GM19099 (cell line): ENCODE results near the gene MAVS.

Source experiments
- POLR2A ChIP-seq: IDR thresholded peaks from 3 replicates; pipeline ENCODE4 v1.6.1; 2011; ENCODE audit warnings: low read depth; ENCODE audit not compliant: insufficient read length; ENCODE audit errors: extremely low read depth

The MAVS gene

DNA sequence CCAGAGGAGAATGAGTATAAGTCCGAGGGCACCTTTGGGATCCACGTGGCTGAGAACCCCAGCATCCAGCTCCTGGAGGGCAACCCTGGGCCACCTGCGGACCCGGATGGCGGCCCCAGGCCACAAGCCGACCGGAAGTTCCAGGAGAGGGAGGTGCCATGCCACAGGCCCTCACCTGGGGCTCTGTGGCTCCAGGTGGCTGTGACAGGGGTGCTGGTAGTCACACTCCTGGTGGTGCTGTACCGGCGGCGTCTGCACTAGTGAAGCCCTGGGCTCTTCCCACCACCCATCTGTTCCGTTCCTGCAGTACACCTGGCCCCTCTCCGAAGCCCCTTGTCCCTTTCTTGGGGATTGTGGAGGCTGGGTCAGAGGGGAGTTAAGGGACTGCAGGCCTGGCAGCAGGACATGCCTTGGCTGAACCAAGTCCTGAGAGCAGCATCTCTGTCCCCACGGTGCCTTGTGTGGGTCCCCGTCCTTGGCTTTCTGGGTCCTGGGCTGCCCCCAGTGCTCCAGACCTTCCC lies 19.3 kb downstream of the MAVS start:
- TF ChIP-seq POLR2A = no peak

DNA sequence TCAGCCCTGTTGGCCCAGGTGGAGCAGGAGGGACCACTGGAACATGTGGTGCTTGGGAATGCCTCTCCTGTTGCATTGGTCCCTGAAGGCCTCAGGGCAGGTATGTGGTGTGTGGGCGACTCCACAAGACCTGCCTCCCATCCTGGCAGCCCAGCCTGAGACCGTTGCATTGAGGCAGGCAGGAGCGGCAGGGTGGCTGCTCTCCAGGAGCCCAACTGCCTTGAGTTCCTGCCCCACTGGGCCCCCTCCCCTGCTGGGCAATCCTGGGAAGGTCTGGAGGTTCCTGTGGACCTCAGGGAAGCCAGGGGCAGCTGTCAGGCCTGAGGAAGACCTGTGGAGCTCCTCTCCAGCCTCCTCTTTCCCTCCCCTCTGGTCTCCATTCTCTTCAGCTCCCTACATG lies 19.8 kb downstream of the MAVS start:
- no peak for TF ChIP-seq POLR2A

DNA sequence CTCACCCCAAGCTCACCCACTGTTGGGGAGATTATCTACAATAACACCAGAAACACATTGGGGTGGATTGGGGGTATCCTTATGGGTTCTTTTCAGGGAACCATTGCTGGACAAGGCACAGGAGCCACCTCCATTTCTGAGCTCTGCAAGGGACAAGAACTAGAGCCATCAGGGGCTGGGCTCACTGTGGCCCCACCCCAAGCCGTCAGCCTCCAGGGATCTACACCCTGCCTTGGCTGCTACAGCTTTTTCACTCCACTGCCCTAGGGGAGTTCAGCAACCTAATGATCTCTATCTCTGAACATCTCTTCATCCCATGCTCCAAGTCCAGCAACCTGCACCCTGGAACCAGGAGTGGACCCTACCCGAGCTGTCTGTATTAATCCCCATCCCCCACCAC lies 21.2 kb downstream of the MAVS start:
- TF ChIP-seq POLR2A = no peak

DNA sequence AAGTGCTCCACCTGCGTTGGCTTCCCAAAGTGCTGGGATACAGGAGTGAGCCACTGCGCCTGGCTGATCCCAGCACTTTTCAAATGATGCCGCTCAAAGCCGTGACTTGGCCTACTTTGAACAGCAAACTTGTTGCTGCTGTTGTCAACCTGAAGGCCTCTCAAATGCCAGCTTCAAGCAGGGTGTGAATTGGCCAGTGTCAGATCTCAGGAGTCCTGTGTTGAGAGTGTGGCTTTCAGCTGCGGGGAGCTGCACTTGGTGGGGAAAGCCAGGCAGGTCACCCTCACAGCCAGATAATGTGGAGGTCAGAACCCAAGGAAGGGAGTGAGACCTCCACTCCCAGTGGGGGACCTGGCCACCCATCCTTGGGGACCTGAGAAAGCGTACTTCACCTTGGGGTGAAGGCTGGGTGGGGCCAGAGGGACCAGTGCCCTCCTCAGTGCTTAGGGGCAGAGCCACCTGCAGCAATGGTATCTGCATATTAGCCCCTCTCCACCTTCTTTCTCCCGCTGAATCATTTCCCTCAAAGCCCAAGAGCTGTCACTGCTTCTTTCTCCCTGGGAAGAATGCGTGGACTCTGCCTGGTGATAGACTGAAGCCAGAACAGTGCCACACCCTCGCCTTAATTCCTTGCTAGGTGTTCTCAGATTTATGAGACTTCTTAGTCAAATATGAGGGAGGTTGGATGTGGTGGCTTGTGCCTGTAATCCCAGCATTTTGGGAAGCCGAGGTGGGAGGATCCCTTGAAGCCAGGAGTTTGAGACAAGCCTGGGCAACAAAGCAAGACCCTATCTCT lies 23.4 kb downstream of the MAVS start:
- TF ChIP-seq POLR2A = no peak

DNA sequence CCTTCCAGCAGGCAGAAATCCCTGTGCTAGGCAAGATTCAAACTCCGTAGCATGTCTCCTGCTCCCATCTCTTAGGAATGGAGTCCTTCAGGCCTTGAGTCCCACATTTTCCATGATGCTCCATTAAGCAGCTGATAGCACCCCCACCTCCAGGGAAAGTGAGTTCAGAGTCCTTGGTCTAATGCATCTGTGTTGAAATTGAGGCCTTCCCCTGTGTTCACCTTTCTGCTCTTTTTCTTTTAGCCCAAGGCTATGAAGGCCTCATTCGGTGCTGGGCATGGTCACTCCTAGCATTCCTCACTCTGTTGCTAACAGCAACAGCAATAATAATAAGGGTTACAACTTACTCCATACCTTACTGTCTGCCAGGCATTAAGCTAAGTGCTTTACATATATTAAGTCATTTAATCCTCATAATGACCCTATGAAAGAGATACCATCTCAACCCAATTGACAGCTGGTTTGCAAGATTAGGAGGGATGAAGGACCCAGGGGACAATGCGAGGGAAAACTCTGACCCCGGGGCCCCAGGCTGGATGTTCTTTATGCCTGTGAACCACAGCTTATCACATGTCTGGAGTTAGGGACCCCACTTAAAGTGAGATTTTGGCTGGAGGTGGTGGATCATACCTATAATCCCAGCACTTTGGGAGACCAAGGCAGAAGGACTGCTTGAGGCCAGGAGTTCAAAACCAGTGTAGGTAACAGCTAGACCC lies 25.1 kb downstream of the MAVS start:
- TF ChIP-seq POLR2A = no peak

DNA sequence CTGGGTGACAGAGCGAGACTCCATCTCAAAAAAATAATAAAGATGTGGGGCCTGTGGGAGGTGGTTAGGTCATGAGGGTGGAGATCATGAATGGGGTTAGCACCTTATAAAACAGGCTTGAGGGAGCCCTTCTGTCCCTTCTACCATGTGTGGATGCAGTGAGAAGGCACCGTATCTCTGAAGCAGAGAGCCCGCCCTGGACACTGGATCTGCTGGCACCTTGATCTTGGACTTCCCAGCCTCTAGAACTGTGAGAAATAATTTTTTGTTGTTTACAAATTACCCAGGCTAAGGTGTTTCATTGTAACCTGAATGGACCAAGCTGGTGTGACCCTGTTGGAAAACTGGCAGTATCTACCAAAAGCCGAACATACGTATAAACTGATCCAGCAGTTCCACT lies 26.9 kb downstream of the MAVS start:
- TF ChIP-seq POLR2A = no peak

DNA sequence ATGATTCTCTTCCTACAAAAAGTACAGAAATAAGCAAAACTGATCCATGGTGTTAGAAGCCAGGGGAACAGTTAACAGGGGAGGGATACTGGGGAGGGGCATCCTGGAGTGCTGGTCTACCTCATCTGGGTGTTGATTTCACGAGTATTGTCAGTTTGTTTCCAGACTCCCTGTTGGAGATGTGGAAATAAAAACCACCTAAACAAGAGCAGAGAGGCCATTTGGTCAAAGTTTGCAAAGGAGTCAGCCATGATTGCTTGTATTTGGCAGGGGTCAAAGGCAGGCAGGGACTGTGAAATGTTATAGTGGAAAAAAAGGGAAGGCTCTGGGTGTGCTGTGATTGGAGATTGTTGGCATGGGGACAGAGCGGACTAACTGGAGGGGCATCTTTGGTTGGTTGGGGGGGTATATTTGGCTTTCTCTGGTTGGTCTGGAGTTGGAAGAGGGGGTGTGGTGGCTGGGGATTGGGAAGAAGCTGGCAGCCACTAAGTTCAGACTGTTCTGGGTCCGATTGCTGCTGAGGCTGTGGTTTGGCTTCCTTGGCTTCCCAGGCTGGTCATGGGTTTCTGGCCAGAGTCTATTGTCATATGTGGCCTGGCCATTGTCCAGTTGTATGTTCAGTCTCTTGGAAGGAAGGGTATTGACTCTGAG lies 27.7 kb downstream of the MAVS start:
- no peak for TF ChIP-seq POLR2A

DNA sequence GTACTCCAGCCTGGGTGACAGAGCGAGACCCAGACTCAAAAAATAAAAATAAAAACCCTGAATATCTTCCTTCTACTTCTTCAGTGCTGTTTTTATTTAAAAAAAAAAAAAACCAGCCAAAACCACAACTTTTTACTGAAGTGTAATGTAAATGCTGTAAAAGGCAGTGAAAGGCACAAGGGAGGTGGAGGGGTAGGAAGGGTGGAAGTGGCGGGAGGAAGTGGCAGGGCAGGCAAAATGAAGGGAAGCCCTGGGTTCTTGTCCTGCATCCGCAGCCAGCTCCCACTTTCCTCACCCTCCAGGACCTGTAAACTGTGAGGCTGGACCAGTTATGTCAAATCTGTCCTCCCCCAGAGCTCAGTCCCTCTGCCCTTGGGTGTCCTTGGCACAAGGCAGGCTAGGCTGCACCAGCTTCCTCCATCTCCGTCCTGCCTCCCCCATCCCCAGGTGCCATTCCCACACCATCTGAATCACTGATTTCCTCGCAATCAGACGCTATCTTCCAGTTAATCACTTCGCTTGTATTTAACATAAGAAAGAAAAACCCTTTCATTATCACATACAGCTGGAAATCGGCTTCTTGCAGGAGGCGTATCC lies 28.8 kb downstream of the MAVS start:
- TF ChIP-seq POLR2A = no peak

DNA sequence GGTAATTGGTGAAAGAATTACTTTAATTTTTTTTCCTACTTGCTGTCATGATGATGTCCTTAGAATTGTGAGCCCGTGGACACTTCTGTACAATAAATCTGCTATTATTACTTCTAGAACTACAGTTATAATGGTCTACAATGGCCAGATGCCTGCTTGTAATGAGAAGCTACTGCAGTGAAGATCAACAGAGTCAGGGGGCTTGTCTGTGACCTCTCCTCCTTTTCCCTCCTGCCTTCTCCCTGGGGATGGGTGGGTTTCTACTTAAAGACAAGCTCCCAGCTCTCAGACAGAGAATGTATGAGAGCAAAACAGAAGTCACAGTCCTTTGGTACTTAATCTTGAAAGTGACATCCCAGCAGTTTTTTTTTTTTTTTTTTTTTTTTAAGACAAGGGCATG lies 29.4 kb downstream of the MAVS start:
- TF ChIP-seq POLR2A = no peak

DNA sequence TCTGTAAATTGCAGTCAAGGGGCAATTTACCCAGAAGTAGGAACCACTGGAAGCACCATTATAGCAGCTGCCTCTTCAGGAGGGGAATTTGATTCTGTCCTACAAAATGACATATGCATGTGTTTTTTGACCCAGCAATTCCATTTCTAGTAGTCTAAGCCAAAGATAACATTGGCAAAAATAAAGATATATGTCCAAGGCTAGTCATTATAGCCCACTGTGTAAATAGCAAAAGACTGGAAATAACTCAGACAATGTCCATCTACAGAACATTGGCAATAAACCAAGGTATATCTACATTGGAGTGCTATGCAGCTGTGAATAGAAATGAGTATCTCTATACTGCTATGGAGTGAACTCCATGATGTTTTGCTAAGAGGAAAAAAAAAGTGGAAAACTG lies 30.0 kb downstream of the MAVS start:
- TF ChIP-seq POLR2A = no peak

DNA sequence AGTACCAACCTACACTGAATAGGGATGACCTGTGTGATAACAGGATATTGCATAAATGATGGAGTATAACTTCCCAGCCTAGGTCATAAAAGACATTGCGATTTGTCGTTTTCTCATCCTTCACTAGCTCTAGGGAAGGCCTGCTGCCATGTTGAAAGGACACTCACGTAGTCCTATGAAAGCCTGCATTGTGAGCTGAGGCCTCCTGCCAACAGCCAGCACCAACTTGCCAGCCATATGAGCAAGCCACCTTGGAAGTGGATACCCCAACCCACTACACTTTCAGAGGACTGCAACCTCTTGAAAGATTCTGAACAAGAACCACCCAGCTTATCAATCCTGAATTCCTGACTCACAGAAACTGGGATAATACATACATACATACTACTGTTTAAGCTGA lies 39.1 kb downstream of the MAVS start:
- TF ChIP-seq POLR2A = no peak

DNA sequence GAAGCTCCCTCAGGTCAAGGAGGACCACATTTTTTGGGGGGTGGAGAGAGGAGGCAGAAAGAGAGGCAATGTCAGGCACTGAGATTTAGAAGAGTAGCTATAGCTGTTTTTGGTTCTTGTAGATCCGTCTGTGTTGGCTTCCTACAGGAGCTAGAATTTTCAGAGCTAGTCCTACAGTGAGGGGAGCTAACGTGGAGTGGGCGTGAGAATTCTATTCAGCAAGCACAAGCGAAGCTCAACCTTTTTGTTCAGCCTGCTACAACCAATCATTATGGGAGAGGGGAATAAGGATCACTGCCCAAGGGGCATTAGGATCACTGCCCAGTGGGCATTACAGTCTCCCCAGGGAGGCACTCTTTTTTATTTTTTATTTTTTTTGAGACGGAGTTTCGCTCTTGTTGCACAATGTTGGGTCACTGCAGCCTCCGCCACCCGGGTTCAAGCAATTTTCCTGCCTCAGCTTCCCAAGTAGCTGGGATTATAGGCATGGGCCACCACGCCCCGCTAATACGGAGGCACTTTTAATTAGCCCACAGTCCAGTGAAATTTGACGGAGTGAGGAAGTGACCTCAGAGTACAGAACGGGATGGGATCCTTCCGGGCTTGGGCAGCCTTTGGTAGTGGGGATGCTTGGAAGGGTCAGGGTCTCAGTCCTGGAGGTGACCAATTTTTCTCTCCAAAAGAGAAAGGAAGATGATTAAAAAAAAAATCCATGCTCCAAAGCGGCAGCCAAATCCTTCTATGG lies 41.4 kb downstream of the MAVS start:
- TF ChIP-seq POLR2A = no peak

DNA sequence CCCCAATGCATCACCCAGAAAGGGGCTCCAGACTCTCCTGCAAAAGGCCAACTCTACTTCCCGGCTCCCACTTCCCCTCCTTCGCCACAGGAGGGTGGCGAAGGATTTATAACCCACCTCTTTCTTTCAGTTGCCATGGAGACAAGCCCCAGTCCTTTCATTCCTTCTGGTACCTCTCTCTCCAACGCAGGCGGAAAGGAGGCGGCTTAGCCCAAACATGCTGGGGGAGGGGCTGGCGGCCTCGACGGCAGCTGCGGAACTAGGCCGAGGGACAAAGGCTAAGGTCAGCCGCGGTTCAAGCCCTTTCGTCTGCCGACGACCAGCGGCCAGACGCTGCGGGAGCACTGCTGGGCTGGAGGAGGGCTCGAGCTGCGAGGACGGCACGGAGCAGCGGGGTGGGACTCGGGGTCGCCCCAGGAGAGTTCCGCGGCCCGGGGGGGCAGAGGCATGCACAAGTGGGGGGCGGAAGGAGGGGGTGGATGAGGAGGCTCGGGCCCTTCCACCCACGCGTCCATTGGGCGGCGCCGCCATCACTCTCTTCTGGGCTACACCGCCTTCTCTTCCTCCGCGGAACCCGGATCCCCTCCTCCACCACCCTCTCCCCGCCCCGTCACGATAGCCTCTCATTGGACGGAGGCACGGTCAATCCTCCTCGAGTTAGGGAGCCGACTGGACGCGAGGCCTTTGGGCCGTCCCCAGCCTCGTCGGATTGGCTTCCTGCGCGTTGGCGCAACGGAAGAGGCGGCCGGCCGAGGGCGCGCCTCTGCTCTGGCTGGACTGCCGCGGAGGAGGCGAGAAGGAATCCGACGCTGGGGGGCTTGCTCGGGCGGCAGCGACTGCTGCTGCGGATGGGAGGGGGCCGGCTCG lies 42.2 kb downstream of the MAVS start, which contains the start of gene PANK2:
PANK2 (plus strand) TSS at position 766 of the 867 bp plus-strand sequence.
- peak; percentile 88 for TF ChIP-seq POLR2A
